OCI-LY3 (cell line): ENCODE data around the gene NCKAP5.

Source experiments
- H2AFZ ChIP-seq: fragments of 200-600, 300-600 bp; shearing (Covaris generic); 2 replicates; pipeline ENCODE4 v1.6.0; 2014; ENCODE audit warnings: antibody characterized with exemption, low read depth, low read length
- H3K27ac ChIP-seq: fragments of 200-600, 300-600 bp; sonication (generic); 2 replicates; pipeline ENCODE4 v1.5.1; 2014; ENCODE audit warnings: mild to moderate bottlenecking, low read length, moderate library complexity, mixed read lengths
- H3K27me3 ChIP-seq: fragments of 200-600, 300-600 bp; sonication (generic); 2 replicates; pipeline ENCODE4 v1.6.1; 2014; ENCODE audit warnings: low read depth, low read length, mixed read lengths
- H3K36me3 ChIP-seq: fragments of 200-600, 300-600 bp; sonication (generic); replicated peaks from 2 replicates; pipeline ENCODE3; 2014; ENCODE audit warnings: low read depth, low read length, mixed read lengths
- H3K4me1 ChIP-seq: fragments of 300-600, 200-600 bp; sonication (generic); 2 replicates; pipeline ENCODE4 v1.6.1; 2014; ENCODE audit warnings: low read length, mixed read lengths
- H3K4me2 ChIP-seq: fragments of 200-600, 300-600 bp; sonication (generic); 2 replicates; pipeline ENCODE4 v1.6.1; 2014; ENCODE audit warnings: low read length, mixed read lengths
- H3K4me3 ChIP-seq: fragments of 300-600, 200-600 bp; sonication (generic); 2 replicates; pipeline ENCODE4 v1.5.1; 2014; ENCODE audit warnings: antibody characterized with exemption, mild to moderate bottlenecking, low read length, moderate library complexity
- H3K79me2 ChIP-seq: fragments of 300-600, 200-600 bp; shearing (Covaris generic); 2 replicates; pipeline ENCODE4 v1.6.1; 2014; ENCODE audit warnings: mild to moderate bottlenecking, low read length, mixed read lengths
- H3K9ac ChIP-seq: fragments of 300-600, 200-600 bp; shearing (Covaris generic); 2 replicates; pipeline ENCODE4 v1.6.0; 2014; ENCODE audit warnings: mild to moderate bottlenecking, low read length, moderate library complexity
- H3K9me3 ChIP-seq: fragments of 200-600, 300-600 bp; shearing (Covaris generic); 2 replicates; pipeline ENCODE4 v1.6.1; 2014; ENCODE audit warnings: low read length, mixed read lengths; ENCODE audit not compliant: insufficient read depth
- H4K20me1 ChIP-seq: fragments of 200-600, 300-600 bp; sonication (generic); 2 replicates; pipeline ENCODE4 v1.6.1; 2016; ENCODE audit warnings: low read length, mixed read lengths; ENCODE audit not compliant: insufficient read depth
- CTCF ChIP-seq: fragments of 200-600, 300-600 bp; sonication (generic); IDR thresholded peaks from 2 replicates; pipeline ENCODE4 v1.5.1; 2014; ENCODE audit warnings: antibody characterized with exemption, low read length, low read depth
- EZH2phosphoT487 ChIP-seq: fragments of 200-600 bp; shearing (Covaris generic); IDR thresholded peaks from 2 replicates; pipeline ENCODE4 v1.6.1; 2018; ENCODE audit warnings: antibody characterized with exemption, mixed run types, low read depth

Gene NCKAP5

GRCh38 chr2:133148187-133148586, 420.1 kb downstream of the NCKAP5 start:
- no peaks in the 10 kb centered on the region for H3K27me3 ChIP-seq
- no peak overlapping the region for H2AFZ ChIP-seq
- TF ChIP-seq CTCF (no peak), EZH2phosphoT487 (no peak)
- H3K4me3 ChIP-seq: no peak overlapping the region
- no peaks in the 10 kb centered on the region for H3K9me3 ChIP-seq
- H3K4me1 ChIP-seq: no peaks in the 10 kb centered on the region
- H4K20me1 ChIP-seq: no peaks in the 10 kb centered on the region
- H3K4me2 ChIP-seq: no peak overlapping the region
- no peaks in the 10 kb centered on the region for H3K36me3 ChIP-seq
- no peaks in the 10 kb centered on the region for H3K79me2 ChIP-seq
- no peak overlapping the region for H3K9ac ChIP-seq
- no peak overlapping the region for H3K27ac ChIP-seq

GRCh38 chr2:133146893-133147292, 421.4 kb downstream of the NCKAP5 start:
- H3K9ac ChIP-seq: no peak overlapping the region
- no peaks in the 10 kb centered on the region for H3K79me2 ChIP-seq
- H3K27me3 ChIP-seq: no peaks in the 10 kb centered on the region
- no peaks in the 10 kb centered on the region for H4K20me1 ChIP-seq
- no peak overlapping the region for H3K27ac ChIP-seq
- no peaks in the 10 kb centered on the region for H3K4me1 ChIP-seq
- no peak overlapping the region for H3K4me3 ChIP-seq
- no peak overlapping the region for H2AFZ ChIP-seq
- H3K9me3 ChIP-seq: no peaks in the 10 kb centered on the region
- H3K4me2 ChIP-seq: no peak overlapping the region
- TF ChIP-seq EZH2phosphoT487 (no peak), CTCF (no peak)
- no peaks in the 10 kb centered on the region for H3K36me3 ChIP-seq

DNA sequence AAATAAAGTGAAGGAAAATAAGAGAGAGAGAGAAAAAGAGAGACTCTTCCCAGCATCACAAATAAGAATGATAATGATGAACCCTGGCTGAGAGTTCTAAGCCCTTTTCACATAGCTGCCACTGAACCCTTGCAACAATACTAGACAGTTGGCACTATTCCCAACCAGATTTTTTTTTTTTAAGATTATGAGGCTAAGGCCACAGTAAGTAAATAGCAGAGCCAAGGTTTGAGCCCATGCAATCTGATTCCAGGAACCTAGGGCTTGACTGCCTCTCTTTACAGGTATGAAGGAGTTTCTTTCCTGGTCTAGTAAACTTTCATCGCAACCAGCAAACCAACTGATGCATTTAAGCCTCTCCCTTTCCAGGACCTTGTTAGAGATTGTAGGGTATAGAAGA, 424.6 kb downstream of the NCKAP5 start:
- Histone ChIP-seq H3K4me2 (no peak overlapping the region), H3K27me3 (no peaks in the 10 kb centered on the region), H2AFZ (no peak overlapping the region), H3K9me3 (no peaks in the 10 kb centered on the region), H3K27ac (no peak overlapping the region), H3K79me2 (no peaks in the 10 kb centered on the region), H3K9ac (no peak overlapping the region), H4K20me1 (no peaks in the 10 kb centered on the region), H3K4me3 (no peak overlapping the region), H3K4me1 (no peaks in the 10 kb centered on the region), H3K36me3 (no peaks in the 10 kb centered on the region)
- no peak for TF ChIP-seq CTCF
- no peak for TF ChIP-seq EZH2phosphoT487

- no peaks in the 10 kb centered on the region for H3K79me2 ChIP-seq
- no peaks in the 10 kb centered on the region for H3K27me3 ChIP-seq
- no peaks in the 10 kb centered on the region for H4K20me1 ChIP-seq
- H3K4me2 ChIP-seq: no peak overlapping the region
- no peaks in the 10 kb centered on the region for H3K4me1 ChIP-seq
- H3K27ac ChIP-seq: no peak overlapping the region
- TF ChIP-seq EZH2phosphoT487 (no peak), CTCF (no peak)
- no peak overlapping the region for H3K9ac ChIP-seq
- no peaks in the 10 kb centered on the region for H3K9me3 ChIP-seq
- no peak overlapping the region for H3K4me3 ChIP-seq
- H3K36me3 ChIP-seq: no peaks in the 10 kb centered on the region
- H2AFZ ChIP-seq: no peak overlapping the region
These were observed 426.2 kb downstream of the NCKAP5 start for GRCh38 chr2:133142087-133142486.
